Measurements from ENCODE around the gene CUL1.

DNA sequence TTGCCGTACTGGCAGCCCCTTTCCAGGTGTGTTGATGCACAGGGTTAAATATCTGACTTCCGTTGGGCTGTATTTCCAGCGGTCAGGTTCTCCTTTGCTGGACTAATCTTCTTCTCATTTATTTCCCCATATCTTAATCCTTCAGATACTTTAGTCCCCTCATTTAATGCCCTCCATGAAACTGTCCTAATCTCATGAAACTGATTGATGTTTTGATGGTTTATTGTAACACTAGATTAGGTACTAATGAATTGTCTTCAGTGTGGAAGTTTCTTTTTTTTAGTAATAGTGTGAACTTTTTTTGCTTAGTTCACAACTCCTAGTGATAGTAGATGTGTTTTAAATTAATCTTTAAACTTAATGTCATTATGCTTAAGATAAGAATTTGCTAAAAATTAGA is 6.3 kb downstream of the CUL1 start:
- TF ChIP-seq POLR2A (IDR thresholded peaks at IDR 0.05) (no peak), EP300 (IDR thresholded peaks at IDR 0.05) (no peak)
- TF ChIP-seq, protein P1, sequence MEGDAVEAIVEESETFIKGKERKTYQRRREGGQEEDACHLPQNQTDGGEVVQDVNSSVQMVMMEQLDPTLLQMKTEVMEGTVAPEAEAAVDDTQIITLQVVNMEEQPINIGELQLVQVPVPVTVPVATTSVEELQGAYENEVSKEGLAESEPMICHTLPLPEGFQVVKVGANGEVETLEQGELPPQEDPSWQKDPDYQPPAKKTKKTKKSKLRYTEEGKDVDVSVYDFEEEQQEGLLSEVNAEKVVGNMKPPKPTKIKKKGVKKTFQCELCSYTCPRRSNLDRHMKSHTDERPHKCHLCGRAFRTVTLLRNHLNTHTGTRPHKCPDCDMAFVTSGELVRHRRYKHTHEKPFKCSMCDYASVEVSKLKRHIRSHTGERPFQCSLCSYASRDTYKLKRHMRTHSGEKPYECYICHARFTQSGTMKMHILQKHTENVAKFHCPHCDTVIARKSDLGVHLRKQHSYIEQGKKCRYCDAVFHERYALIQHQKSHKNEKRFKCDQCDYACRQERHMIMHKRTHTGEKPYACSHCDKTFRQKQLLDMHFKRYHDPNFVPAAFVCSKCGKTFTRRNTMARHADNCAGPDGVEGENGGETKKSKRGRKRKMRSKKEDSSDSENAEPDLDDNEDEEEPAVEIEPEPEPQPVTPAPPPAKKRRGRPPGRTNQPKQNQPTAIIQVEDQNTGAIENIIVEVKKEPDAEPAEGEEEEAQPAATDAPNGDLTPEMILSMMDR (IDR thresholded peaks at IDR 0.05): no peak

All from ovary (tissue), 3 donors.